GM19351 (cell line): Measurements from ENCODE around the gene NEGR1.

ENCODE experiments used
- ATAC-seq: cut with Tn5 transposase; IDR thresholded peaks from one replicate; pipeline ENCODE4 v1.9.1; 2021; ENCODE audit warnings: mild to moderate bottlenecking, moderate library complexity; ENCODE audit not compliant: unreplicated experiment

The NEGR1 gene

DNA sequence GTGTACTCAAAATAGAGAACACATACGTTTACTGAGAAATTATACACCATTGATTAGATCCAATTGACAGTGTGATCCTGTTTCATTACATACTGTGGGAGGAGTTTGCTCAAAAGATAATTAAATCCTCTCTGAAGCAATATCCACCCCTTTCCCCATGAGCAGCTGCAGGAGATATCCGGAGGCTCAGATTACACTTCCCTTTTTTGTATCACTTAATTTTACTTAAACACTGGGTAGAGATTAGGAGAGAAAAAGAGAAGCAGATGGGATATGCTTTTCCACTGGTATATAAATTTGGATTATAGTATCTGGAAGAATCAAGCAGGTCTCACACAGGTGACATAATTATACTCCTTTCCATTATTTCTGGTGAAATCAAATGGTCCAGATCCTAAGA lies 868.2 kb downstream of the NEGR1 start:
- ATAC-seq = no peak

DNA sequence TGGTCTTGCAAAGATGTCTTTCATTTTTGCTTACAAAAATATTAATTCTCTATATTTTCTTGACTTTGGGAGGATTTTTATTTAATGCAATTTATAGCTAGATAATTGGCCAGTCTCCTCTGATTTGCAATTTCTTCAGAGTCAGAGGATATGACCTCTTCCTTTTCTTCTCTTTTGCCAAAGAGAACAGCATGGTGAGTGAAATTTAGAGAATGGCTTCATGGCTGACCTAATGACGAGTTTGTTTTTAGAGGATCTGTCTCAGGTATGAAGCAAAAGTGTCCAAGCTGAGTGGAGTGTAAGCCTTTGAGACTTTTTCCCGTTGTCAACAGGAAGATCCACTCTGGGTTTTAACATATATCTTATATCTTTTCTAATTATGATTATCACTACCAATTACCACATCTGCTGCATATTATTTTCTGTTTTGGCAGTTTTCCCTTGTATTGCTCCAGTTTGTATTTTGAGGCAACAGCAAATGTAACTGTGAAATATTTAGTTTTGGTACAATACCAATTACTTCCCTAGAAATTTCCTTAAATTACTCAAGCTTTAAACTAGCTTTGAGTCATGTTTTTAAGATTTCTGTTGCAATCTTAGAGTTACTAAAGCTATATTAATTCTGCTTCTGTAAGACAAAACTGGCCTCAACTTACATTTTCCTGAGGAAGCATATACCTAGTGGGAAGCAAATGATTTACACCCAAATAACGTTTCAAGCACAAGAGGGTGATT lies 868.7 kb downstream of the NEGR1 start:
- ATAC-seq = no peak

DNA sequence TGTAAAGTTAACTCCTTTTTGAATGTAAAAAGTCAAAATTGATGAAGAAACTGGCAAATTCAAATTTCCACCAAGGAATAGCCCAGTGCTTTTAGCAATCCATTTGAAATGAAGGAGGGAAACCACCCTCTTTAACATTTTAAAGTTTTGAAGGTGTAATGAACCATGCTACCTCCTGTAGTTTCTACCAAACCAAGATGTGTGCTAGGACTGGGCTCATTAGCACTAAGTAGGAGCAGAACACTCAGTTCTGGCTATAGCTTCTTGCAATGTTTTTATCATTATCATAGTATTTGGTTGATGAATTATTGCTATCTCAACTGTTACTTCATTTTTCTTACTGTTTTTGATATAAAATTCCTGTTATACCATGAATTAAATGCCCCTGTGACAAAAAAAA lies 882.3 kb downstream of the NEGR1 start:
- no peak for ATAC-seq

DNA sequence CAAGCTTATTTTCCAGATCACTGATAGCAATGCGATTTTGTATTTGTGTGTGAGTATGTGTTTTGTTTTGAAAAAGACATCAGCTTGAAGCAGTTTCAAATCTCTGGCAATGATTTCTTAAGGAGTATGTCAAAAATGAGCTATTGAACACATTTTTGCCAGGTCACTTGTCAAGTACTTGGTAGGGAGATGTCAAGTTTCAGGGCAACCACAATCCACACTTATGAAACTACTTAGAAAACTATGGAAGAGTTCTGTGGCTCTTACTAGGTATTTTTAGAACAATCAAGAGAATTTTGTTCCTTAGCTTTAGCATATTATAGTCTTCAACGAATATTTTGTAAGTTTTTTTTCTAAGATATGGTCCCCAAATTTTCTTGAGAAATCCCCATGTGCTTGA lies 882.7 kb downstream of the NEGR1 start:
- no peak for ATAC-seq

DNA sequence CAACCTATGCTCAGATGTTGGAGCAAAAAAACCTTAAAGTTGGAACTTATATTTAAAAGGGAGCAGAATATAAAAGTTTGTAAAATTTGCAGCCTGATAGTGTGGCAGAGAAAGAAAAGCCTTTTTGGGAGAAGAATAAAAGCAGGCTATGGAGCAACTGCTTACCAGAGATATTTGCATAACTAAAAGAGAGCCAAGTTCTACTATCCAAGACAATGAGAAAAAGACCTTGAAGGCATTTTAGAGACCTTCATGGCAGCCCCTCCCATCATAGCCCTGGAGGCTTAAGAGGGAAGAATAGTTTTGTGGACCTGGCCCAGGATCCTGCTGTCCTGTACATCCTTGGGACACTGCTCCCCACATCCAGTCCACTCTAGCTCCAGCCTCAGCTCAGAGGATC lies 889.0 kb downstream of the NEGR1 start:
- ATAC-seq = no peak

DNA sequence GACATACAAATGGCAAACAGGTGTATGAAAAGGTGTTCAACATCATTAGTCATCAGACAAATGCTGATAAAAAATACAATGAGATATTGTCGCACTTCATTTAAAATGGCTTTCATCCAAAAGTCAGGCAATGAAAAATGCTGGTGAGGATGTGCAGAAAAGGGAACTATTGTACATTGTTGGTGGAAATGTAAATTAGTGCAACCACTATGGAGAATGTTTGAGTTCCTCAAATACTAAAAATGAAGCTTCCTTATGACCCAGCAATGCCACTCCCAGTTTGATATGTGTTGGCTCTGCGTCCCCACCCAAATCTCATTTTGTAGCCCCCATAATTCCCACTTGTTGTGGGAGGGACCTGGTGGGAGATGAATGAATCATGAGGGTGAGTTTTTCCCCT lies 891.8 kb downstream of the NEGR1 start:
- no peak for ATAC-seq

DNA sequence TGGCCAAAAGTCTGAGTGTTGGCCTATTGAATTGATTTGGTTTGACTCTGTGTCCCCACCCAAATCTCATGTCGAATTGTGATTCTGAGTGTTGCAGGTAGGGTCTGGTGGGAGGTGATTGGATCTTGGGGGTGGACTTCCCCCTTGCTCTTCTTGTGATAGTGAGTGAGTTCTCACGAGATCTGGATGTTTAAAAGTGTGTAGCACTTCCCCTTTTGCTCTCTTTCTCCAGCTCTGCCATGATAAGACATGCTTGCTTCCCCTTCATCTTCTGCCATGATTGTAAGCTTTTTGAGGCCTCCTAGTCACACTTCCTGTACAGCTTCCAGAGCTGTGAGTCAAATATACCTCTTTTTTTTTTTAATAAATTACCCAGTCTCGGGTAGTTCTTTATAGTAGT lies 904.5 kb downstream of the NEGR1 start:
- no peak for ATAC-seq

DNA sequence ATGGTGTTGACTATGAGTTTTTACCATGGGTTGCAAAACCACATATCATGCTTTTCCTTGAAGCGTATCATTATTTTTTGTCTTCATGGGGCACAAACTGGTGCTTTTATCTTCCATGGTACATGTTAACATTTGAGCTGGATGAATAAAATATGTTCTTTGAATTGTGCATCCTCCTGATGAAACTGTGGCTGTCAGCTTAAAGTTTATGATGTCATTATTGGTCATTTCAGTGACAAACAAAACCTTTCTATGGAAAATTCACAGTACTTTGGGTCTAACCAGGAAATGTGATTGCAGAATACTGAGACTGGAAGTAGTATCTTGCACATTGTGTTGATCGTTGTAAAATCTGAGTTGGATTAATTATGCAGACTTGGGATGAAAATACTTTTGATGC lies 909.8 kb downstream of the NEGR1 start:
- no peak for ATAC-seq

DNA sequence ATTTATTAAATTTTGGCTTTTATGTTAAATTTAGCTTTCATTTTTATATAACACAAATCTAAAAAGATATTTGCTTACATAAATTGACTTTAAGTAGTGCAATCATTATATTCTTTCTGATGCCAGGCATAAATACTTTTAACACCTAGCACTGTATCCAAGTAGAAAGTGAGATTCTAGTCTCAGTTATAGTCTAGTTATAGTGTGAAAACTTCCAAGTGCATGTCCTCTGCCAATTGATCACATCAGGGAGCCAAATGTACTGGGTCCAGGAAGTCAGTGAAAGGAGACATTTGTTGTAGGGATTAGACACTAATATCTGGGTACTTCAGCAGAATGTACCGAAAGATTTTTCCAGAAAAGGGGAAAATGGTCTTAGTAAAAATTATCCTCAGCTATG lies 910.8 kb downstream of the NEGR1 start:
- no peak for ATAC-seq

DNA sequence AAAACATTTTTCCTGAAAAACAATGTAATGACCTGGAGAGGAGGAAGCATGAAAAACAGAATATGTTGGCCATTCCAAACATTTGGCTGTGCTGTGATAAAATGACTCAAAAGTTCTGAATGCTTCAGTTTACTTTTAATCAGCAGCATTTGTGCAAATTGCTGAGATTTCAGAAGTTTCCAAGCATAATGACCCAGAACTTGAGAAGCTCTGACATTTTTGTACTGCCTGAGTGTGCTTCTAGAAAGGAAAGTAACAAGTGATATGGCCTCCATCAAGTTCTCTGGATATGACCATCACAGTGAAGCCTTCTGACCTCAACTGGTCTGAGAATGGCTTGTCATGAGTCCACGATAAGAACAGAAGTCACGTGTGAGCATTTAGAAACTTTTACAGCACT lies 918.1 kb downstream of the NEGR1 start:
- ATAC-seq = no peak

DNA sequence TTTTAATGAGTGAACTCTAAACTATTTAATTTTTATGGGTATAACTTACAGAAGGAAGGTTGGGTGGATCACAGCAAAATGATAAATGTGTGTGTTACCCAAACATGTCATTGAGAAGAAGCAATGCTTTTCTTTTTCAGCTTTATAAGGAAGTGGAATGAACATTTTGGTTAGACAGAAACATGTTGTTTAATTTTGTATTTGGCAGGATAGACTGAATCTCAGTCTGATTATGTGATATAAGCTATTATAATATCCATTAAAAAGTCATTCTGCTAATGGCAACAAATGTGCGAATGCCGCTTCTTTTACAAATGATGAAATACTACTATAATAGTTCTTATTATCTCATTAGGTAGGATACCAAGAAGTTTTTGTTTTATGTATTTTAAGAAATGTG lies 919.6 kb downstream of the NEGR1 start:
- ATAC-seq = no peak

DNA sequence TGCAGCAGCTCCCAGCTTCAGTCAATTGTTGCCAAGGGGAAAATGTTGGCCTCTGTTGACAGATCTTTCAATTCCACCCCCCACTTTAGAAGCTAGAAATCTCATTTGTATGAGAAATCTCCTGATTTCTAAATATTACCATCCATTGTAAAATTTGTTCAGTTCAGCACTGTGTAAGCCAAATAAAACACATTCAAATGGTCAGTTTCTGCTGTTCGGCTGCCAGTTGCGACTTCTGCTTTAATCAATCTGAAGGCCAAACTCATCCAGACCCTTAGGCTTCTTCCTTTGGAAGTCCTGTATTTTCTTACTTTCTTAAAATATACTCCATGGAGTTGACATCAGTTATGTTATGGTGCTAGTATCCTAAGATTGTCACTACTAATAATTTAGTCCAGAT lies 920.3 kb downstream of the NEGR1 start:
- no peak for ATAC-seq

DNA sequence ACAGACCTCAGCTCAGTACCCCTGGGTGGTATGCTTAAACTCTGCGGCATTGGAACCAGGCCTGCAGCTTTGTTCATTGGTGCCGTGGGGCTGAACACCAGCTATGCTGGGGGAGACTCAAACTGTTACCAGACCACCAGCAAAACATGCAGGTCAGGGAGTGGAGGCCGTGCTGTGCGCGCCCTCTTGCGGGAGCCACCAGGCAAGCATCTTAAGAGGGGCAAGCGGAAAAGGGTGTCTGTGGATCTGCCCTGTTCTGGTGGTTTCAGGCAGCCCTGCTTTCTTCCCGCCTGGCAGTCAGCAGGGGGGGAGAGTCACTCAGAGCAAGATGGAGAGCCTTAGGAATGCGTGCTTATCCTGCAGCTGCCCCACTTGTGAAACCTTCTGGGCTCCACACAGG lies 924.6 kb downstream of the NEGR1 start:
- no peak for ATAC-seq

DNA sequence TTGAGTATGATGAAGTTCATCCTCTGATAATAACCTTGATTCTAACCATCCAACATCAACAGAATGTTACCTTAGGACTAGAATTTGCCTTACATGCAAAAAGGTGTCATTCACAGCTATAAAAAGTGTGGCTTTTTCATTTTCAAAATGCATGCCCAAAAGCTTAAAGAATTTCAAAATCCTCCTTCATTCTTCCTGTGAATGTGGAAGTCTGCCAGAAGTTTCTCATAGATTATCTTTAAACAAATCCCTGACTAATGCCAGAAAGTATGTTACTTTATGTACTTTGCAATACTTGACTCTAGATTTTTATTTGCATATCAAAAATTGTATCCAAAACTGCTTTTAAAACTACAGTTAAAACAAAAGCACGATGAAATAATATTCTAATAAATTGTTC lies 930.9 kb downstream of the NEGR1 start:
- ATAC-seq = no peak

DNA sequence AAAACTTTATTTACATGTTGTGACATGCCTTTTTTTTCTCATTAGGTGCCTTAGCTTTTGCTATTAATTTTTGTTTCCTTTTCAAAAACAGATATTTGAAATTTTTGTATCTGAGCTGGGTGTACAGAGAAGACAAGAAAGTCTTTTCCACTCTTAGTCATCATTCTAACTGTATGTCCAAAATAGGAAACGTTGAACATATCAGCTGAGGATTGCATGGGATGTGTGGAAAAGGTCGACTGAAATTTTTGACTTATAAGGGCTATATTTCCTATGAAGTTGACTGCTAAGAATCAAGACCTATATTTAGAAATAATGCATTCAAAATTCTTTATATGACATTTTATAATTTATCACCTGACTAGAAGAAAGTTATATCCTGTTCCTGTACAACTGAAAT lies 931.5 kb downstream of the NEGR1 start:
- ATAC-seq = no peak

DNA sequence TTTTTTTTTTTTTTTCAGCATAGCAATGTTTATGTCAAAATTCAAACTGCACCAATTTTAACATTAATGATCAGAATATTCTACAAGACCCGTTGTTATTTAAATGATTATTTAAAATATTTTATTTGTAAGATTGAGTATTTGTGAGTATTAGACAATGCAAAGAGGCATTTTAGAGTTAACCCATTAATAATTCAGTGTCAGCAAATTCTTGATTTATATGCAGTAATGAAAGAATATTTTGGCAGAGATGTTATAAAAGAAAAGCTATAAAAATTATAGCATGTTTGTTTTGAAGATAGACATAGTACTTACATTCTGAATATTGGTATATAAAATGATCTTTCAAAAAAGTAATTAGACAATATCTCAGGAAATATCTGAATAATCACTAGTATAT lies 932.0 kb downstream of the NEGR1 start:
- no peak for ATAC-seq
